Medulla oblongata (tissue), 1 donor: ENCODE results near the gene TMPRSS13.
"Not testable (repeated sequence)": the region's sequence is repeated elsewhere in the genome, so short reads cannot be mapped to it uniquely, and the experiment has no call there.

Source experiments
- DNase-seq: peaks from one replicate; pipeline ENCODE4 v3.0.0-alpha.2; 2015; ENCODE audit errors: extremely low spot score

Gene TMPRSS13

GRCh38 chr11:117950993-117951961, 22.1 kb upstream of the TMPRSS13 start:
- DNase-seq: no peak

GRCh38 chr11:117950301-117950700, 21.1 kb upstream of the TMPRSS13 start:
- DNase-seq: no peak

- no peak for DNase-seq
Observed at GRCh38 chr11:117949062-117949461, 19.9 kb upstream of the TMPRSS13 start.

- DNase-seq: not testable (repeated sequence)
Observed at GRCh38 chr11:117948466-117948865, 19.3 kb upstream of the TMPRSS13 start.

GRCh38 chr11:117947751-117948150, 18.5 kb upstream of the TMPRSS13 start:
- DNase-seq: not testable (repeated sequence)

- peak; percentile 92 for DNase-seq
Observed at GRCh38 chr11:117946842-117947526, 17.8 kb upstream of the TMPRSS13 start.

- DNase-seq: no peak
Observed at GRCh38 chr11:117946156-117946841, 17.1 kb upstream of the TMPRSS13 start.

- DNase-seq: no peak
Observed at GRCh38 chr11:117945047-117945810, 16.0 kb upstream of the TMPRSS13 start.

- DNase-seq: no peak
Observed at GRCh38 chr11:117944554-117944953, 15.4 kb upstream of the TMPRSS13 start.

- DNase-seq: no peak
Observed at GRCh38 chr11:117941976-117942654, 12.9 kb upstream of the TMPRSS13 start.

- no peak for DNase-seq
Observed at GRCh38 chr11:117941163-117941707, 12.0 kb upstream of the TMPRSS13 start.

GRCh38 chr11:117940736-117941135, 11.5 kb upstream of the TMPRSS13 start:
- no peak for DNase-seq

- DNase-seq: no peak
Observed at GRCh38 chr11:117936973-117937372, 7.8 kb upstream of the TMPRSS13 start.

- DNase-seq: no peak
Observed at GRCh38 chr11:117934526-117935307, 5.5 kb upstream of the TMPRSS13 start.

GRCh38 chr11:117933930-117934329, 4.7 kb upstream of the TMPRSS13 start:
- DNase-seq: no peak

- no peak for DNase-seq
Observed at GRCh38 chr11:117933475-117933874, 4.3 kb upstream of the TMPRSS13 start.

GRCh38 chr11:117932947-117933346, 3.7 kb upstream of the TMPRSS13 start:
- no peak for DNase-seq

- no peak for DNase-seq
Observed at GRCh38 chr11:117932426-117932825, 3.2 kb upstream of the TMPRSS13 start.

GRCh38 chr11:117931971-117932370, 2.8 kb upstream of the TMPRSS13 start:
- DNase-seq: no peak
